GM18498 (cell line): ENCODE measurements around the gene JAM2.

Experiments
- ATAC-seq: cut with Tn5 transposase; IDR thresholded peaks from one replicate; pipeline ENCODE4 v1.9.1; 2021; ENCODE audit warnings: mild to moderate bottlenecking, moderate library complexity; ENCODE audit not compliant: unreplicated experiment

JAM2 gene

GRCh38 chr21:25764065-25764464 is 125.0 kb downstream of the JAM2 start:
- no peak for ATAC-seq
